Measurements from ENCODE around the gene HSD17B1.

HSD17B1 gene

GRCh38 chr17:42566883-42567573 is 14.3 kb downstream of the HSD17B1 start, which contains the start of gene MLX:
Gene MLX, plus strand, starts transcription at chr17:42567100. Its CDS starts 25 bp downstream, at chr17:42567125.
- DNase-seq (ENCODE audit: low read depth), result peak; percentile 93

GRCh38 chr17:42568341-42569111 is 15.8 kb downstream of the HSD17B1 start:
- DNase-seq (ENCODE audit: low read depth), result no peak

GRCh38 chr17:42571435-42572225 is 18.9 kb downstream of the HSD17B1 start:
- no peak for DNase-seq (ENCODE audit: low read depth)

- no peak for DNase-seq (ENCODE audit: low read depth)
Observed at GRCh38 chr17:42573095-42573494, 20.4 kb downstream of the HSD17B1 start.

- DNase-seq (ENCODE audit: low read depth), result no peak
Observed at GRCh38 chr17:42574463-42574862, 21.7 kb downstream of the HSD17B1 start.

- DNase-seq (ENCODE audit: low read depth), result no peak
Observed at GRCh38 chr17:42577140-42577531, 24.4 kb downstream of the HSD17B1 start.

GRCh38 chr17:42577532-42578281 is 25.0 kb downstream of the HSD17B1 start, which contains the start of gene PSMC3IP:
Gene PSMC3IP, minus strand, starts transcription at chr17:42577729. Its CDS starts 43 bp downstream, at chr17:42577686.
- DNase-seq (ENCODE audit: low read depth), result peak; percentile 83

- peak; percentile 86 for DNase-seq (ENCODE audit: low read depth)
Observed at GRCh38 chr17:42578282-42578869, 25.7 kb downstream of the HSD17B1 start.

GRCh38 chr17:42579794-42580551 is 27.2 kb downstream of the HSD17B1 start:
- DNase-seq (ENCODE audit: low read depth), result no peak

GRCh38 chr17:42581744-42582270 is 29.1 kb downstream of the HSD17B1 start:
- no peak for DNase-seq (ENCODE audit: low read depth)

GRCh38 chr17:42584880-42585279 is 32.2 kb downstream of the HSD17B1 start:
- DNase-seq (ENCODE audit: low read depth), result no peak

GRCh38 chr17:42585353-42585752 is 32.6 kb downstream of the HSD17B1 start:
- DNase-seq (ENCODE audit: low read depth), result no peak

- DNase-seq (ENCODE audit: low read depth), result no peak
Observed at GRCh38 chr17:42586514-42587230, 33.9 kb downstream of the HSD17B1 start.

GRCh38 chr17:42590886-42591285 is 38.2 kb downstream of the HSD17B1 start:
- DNase-seq (ENCODE audit: low read depth), result no peak

- DNase-seq (ENCODE audit: low read depth), result no peak
Observed at GRCh38 chr17:42591411-42591810, 38.7 kb downstream of the HSD17B1 start.

GRCh38 chr17:42596386-42596785 is 43.7 kb downstream of the HSD17B1 start:
- no peak for DNase-seq (ENCODE audit: low read depth)

GRCh38 chr17:42598905-42599304 is 46.2 kb downstream of the HSD17B1 start:
- DNase-seq (ENCODE audit: low read depth), result no peak

GRCh38 chr17:42603318-42603717 is 50.6 kb downstream of the HSD17B1 start:
- no peak for DNase-seq (ENCODE audit: low read depth)

All from CMK (cell line).